Neutrophil (primary cell): ENCODE data around the gene COL8A1.

Source experiments
- H3K27ac ChIP-seq: fragments of 200-600 bp; sonication (generic); 2 replicates; pipeline ENCODE4 v1.5.1; 2016; ENCODE audit warnings: mild to moderate bottlenecking, moderate library complexity
- H3K27me3 ChIP-seq: fragments of 200-600 bp; sonication (generic); 2 replicates; pipeline ENCODE4 v1.6.0; 2016; ENCODE audit warnings: mild to moderate bottlenecking
- H3K36me3 ChIP-seq: fragments of 200-600 bp; sonication (generic); 2 replicates; pipeline ENCODE4 v1.5.1; 2017
- H3K4me1 ChIP-seq, 2 experiments: fragments of 200-600 bp in 1 of 2; sonication (generic) in 1 of 2; 1 replicate in 1 of 2; 2 replicates in 1 of 2; pipeline versions ENCODE4 v1.5.1 to v1.6.1; 2013 to 2016; ENCODE audit warnings: low read depth in 1 of 2, low read length in 1 of 2, mild to moderate bottlenecking in 1 of 2, moderate library complexity in 1 of 2; ENCODE audit not compliant: control insufficient read depth in 1 of 2, insufficient read depth in 1 of 2
- H3K4me3 ChIP-seq, 2 experiments: fragments of 200-600 bp in 1 of 2; sonication (generic) in 1 of 2; 1 replicate in 1 of 2; 2 replicates in 1 of 2; pipeline ENCODE4 v1.5.1; 2013 to 2016; ENCODE audit warnings: low read depth in 1 of 2, low read length in 1 of 2, mild to moderate bottlenecking in 1 of 2, moderate library complexity in 1 of 2
- H3K9me3 ChIP-seq: fragments of 200-600 bp; sonication (generic); 2 replicates; pipeline ENCODE4 v1.5.1; 2016
- TF ChIP-seq, protein P1 (sequence below): fragments of 200-600 bp; sonication (generic); IDR thresholded peaks from 2 replicates; pipeline ENCODE4 v1.5.1; 2016; ENCODE audit warnings: antibody characterized with exemption

The COL8A1 gene

DNA sequence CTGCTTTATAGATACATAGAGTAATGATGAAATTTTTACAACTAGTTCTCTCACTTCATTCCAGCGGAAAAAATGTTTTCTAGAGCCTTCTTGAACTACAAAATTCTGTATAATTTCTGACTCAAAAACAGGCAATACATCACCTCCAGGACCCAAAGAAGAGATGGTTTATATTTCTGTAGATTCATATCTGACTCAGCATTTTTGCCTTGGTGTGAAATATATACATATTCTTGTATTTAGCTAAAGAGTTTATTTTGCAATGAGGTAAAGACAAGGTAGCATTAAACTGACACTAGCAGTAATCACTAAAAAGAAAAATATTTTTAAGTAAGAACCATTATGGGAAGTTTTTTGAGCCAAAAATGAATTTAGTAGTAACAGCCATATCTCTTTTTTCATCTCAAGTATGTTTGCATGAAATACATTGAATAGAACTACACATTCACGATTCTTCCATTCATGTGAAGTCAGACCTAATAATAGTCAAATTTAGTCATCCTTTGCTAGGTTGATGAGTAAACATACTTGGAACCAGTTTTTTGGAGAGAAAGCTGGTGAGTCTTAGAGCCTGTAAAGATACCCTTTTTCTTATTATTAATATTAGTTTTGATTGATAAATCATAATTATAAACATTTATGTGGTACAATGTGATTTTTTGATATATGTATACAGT is 31.6 kb downstream of the COL8A1 start:
- no peaks in the 10 kb centered on the region for H3K36me3 ChIP-seq
- no peaks in the 10 kb centered on the region for H3K27me3 ChIP-seq
- TF ChIP-seq, protein P1, sequence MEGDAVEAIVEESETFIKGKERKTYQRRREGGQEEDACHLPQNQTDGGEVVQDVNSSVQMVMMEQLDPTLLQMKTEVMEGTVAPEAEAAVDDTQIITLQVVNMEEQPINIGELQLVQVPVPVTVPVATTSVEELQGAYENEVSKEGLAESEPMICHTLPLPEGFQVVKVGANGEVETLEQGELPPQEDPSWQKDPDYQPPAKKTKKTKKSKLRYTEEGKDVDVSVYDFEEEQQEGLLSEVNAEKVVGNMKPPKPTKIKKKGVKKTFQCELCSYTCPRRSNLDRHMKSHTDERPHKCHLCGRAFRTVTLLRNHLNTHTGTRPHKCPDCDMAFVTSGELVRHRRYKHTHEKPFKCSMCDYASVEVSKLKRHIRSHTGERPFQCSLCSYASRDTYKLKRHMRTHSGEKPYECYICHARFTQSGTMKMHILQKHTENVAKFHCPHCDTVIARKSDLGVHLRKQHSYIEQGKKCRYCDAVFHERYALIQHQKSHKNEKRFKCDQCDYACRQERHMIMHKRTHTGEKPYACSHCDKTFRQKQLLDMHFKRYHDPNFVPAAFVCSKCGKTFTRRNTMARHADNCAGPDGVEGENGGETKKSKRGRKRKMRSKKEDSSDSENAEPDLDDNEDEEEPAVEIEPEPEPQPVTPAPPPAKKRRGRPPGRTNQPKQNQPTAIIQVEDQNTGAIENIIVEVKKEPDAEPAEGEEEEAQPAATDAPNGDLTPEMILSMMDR, result no peak
- no peaks in the 10 kb centered on the region for H3K4me1 ChIP-seq
- H3K9me3 ChIP-seq, result no peaks in the 10 kb centered on the region
- no peak overlapping the region for H3K4me3 ChIP-seq
- H3K27ac ChIP-seq, result no peak overlapping the region

DNA sequence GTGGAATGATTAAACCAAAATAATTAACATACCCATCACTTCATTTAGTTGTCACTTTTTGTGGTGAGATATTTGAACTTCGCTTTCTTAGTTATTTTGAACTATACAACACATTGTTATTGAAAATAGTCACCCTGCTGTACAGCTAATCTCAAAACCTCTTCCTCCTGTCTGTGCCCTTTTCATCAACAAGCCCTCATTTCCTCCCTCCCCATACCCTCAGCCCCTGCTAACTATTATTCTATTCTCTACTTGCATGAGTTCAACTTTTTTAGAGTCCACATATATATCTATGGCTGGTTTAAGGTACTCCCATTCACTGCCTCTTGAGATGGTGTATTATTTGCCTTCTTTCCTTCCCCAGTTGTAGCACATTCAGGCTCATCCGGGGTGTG is 32.2 kb downstream of the COL8A1 start:
- Histone ChIP-seq H3K27ac (no peak overlapping the region), H3K36me3 (no peaks in the 10 kb centered on the region)

DNA sequence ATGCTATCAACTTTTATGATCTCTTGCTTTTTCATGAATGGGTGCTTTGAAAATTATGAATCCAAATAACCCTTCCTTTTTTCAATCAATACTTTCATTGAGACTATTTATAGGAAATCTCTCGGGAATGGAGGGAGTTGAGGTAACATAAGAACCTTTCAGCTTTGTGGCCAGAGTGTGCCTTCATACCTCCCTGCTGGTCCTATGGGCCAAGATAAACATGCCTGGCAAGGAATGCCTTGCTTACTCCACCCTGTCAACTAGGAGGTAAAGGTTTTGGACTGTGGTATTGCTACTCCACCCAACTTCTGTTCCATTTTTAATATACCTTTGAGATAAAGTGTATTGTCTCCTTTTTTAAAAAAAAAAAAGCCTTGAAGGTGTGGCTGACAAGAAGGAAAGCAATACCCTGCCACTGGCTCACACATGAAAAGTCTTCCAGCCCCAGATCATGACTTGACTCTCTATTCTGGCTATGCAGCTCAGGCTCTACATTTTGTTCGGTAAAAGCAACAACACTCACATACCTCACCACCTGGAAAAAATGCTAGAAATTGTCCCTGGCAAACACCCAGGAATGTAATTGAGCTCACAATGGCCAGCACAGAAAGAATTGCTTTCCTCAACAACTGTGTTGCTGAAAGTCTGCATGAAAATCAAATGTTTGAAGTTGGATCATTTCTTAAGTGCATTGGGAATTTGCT is 35.8 kb downstream of the COL8A1 start:
- no peaks in the 10 kb centered on the region for H3K9me3 ChIP-seq
- no peak overlapping the region for H3K4me3 ChIP-seq
- no peaks in the 10 kb centered on the region for H3K4me1 ChIP-seq
- TF ChIP-seq, protein P1, result no peak
- H3K36me3 ChIP-seq, result no peaks in the 10 kb centered on the region
- H3K27me3 ChIP-seq, result no peaks in the 10 kb centered on the region
- no peak overlapping the region for H3K27ac ChIP-seq

More for the DNA sequence above, 32.2 kb downstream of the COL8A1 start:
- TF ChIP-seq, protein P1, result no peak
- H3K9me3 ChIP-seq, result no peaks in the 10 kb centered on the region
- no peak overlapping the region for H3K4me3 ChIP-seq
- H3K4me1 ChIP-seq, result no peaks in the 10 kb centered on the region
- no peaks in the 10 kb centered on the region for H3K27me3 ChIP-seq

DNA sequence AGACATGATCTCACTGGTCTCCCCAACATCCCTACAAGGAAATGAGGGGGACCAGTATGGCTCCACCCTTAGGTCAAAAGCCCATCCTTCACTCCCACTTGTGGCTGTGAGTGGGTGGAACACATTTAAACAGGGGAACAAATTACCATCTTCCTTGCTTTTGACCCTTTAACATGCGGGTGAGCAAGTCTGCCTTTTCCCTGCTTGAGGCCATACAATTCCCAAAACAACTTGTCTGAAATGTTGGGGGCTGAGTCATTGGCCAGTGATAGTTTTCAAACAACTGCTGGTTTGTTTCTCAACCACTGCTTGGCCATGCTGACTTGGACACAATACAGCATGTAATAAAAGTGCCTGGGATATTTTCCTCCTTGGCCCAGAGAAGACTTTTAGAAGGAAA is 39.6 kb downstream of the COL8A1 start:
- Histone ChIP-seq H3K9me3 (no peaks in the 10 kb centered on the region), H3K36me3 (no peaks in the 10 kb centered on the region), H3K27ac (no peak overlapping the region), H3K4me3 (no peak overlapping the region), H3K27me3 (no peaks in the 10 kb centered on the region), H3K4me1 (no peaks in the 10 kb centered on the region)
- TF ChIP-seq, protein P1, result no peak

DNA sequence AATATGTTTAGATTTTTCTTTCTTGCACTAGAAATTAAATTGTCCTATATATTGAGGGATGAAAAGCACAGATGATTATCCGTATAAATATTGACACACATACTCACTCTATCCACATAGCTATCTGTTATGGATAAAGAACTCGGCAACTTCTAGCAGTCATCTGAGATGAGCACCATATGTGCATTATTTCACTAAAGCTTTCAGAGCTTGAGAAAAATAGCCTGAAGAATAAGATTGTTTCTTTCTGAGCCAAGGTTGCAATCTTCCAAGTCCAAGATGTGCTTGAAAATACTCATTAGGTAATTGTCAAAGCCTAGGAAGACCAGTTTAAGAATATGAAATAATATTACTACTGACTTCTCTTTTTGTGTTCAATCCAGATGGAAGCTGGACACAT is 40.5 kb downstream of the COL8A1 start:
- no peak overlapping the region for H3K27ac ChIP-seq
- no peaks in the 10 kb centered on the region for H3K4me1 ChIP-seq
- H3K4me3 ChIP-seq, result no peak overlapping the region
- H3K9me3 ChIP-seq, result no peaks in the 10 kb centered on the region
- TF ChIP-seq, protein P1, result no peak
- H3K36me3 ChIP-seq, result no peaks in the 10 kb centered on the region
- H3K27me3 ChIP-seq, result peaks cover under 1% of the 10 kb centered on the region
